ENCODE data around the gene SNX18.

SNX18 gene

DNA sequence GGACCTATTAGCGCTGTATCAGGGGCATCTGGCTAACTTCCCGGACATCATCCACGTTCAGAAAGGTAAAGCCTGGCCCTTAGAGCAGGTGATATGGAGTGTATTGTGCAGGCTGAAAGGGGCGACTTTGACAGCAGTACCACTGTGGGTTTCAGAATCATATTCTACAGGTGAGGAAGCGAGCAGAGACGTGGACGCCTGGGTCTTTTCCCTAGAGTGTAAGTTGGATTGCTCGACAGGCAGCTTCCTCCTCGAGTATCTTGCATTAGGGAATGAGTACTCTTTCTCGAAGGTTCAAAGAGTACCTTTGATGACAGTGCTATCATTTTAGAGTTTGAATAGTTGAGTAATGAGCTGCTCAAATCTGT, 1.9 kb downstream of the SNX18 start:
- TF ChIP-seq CEBPB (IDR thresholded peaks at IDR 0.05) (no peak), RAD21 (IDR thresholded peaks at IDR 0.05; ENCODE audit: low read depth) (no peak), NFIC (IDR thresholded peaks at IDR 0.05) (no peak), TCF12 (IDR thresholded peaks at IDR 0.05; ENCODE audit: low read depth) (no peak), FOXM1 (IDR thresholded peaks at IDR 0.05; ENCODE audit: borderline replicate concordance, low read depth) (no peak), EP300 (IDR thresholded peaks at IDR 0.05; ENCODE audit: borderline replicate concordance) (no peak), EGR1 (IDR thresholded peaks at IDR 0.05) (no peak), TAF1 (IDR thresholded peaks at IDR 0.05; ENCODE audit: low read depth) (no peak), CREB1 (IDR thresholded peaks at IDR 0.05; ENCODE audit: low read depth) (no peak), YY1 (IDR thresholded peaks at IDR 0.05; ENCODE audit: low read depth) (no peak), TEAD4 (IDR thresholded peaks at IDR 0.05) (no peak), ZBTB7A (IDR thresholded peaks at IDR 0.05; ENCODE audit: low read depth) (no peak)
- TF ChIP-seq, protein P1, sequence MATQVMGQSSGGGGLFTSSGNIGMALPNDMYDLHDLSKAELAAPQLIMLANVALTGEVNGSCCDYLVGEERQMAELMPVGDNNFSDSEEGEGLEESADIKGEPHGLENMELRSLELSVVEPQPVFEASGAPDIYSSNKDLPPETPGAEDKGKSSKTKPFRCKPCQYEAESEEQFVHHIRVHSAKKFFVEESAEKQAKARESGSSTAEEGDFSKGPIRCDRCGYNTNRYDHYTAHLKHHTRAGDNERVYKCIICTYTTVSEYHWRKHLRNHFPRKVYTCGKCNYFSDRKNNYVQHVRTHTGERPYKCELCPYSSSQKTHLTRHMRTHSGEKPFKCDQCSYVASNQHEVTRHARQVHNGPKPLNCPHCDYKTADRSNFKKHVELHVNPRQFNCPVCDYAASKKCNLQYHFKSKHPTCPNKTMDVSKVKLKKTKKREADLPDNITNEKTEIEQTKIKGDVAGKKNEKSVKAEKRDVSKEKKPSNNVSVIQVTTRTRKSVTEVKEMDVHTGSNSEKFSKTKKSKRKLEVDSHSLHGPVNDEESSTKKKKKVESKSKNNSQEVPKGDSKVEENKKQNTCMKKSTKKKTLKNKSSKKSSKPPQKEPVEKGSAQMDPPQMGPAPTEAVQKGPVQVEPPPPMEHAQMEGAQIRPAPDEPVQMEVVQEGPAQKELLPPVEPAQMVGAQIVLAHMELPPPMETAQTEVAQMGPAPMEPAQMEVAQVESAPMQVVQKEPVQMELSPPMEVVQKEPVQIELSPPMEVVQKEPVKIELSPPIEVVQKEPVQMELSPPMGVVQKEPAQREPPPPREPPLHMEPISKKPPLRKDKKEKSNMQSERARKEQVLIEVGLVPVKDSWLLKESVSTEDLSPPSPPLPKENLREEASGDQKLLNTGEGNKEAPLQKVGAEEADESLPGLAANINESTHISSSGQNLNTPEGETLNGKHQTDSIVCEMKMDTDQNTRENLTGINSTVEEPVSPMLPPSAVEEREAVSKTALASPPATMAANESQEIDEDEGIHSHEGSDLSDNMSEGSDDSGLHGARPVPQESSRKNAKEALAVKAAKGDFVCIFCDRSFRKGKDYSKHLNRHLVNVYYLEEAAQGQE (IDR thresholded peaks at IDR 0.05; ENCODE audit: low read depth), result no peak
- TF ChIP-seq, protein P2, sequence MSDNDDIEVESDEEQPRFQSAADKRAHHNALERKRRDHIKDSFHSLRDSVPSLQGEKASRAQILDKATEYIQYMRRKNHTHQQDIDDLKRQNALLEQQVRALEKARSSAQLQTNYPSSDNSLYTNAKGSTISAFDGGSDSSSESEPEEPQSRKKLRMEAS (IDR thresholded peaks at IDR 0.05), result no peak
- TF ChIP-seq, protein P3, sequence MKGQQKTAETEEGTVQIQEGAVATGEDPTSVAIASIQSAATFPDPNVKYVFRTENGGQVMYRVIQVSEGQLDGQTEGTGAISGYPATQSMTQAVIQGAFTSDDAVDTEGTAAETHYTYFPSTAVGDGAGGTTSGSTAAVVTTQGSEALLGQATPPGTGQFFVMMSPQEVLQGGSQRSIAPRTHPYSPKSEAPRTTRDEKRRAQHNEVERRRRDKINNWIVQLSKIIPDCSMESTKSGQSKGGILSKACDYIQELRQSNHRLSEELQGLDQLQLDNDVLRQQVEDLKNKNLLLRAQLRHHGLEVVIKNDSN (IDR thresholded peaks at IDR 0.05), result no peak

DNA sequence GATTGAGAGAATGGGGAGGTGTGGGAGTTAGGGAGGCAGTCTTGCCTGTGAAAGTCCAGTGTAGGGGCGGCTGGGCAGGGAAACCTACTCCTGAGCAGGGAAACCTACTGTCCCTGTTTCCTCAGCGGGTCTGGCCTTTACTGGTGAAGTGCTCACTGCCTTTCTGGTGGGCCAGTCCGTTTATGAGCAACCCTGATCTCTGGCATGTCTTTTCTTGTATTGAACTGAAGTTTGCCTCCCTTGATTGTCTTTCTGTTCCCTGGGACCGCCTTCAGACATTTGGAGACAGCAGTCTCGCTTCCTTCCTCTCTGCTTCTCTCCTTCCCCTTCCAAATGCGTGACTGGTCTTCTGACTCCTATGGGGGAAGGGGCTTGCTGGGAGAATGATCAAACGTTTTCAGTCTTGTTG, 2.9 kb downstream of the SNX18 start:
- TF ChIP-seq TEAD4 (IDR thresholded peaks at IDR 0.05), result no peak
- TF ChIP-seq, protein P1 (IDR thresholded peaks at IDR 0.05; ENCODE audit: low read depth), result no peak

DNA sequence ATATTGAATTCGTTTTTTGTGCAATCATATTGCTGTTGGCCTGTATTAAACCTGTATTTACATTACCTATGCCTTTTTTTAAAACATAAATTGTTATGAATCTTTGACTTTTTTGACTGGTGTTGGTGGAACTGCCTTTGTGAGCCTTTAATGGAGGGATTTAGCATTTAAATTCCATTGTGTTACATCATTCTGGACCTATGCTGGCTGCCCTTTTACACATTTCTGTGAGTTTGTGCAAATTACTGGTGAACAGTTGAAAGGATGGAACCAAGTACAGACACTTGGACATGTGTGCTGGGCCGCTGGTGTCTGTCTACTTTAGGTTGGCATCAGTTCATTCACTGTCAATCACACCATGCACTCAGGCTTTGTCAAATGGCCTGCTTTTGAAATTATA, 3.4 kb downstream of the SNX18 start:
- TF ChIP-seq ZBTB7A (IDR thresholded peaks at IDR 0.05; ENCODE audit: low read depth), result no peak
- TF ChIP-seq RAD21 (IDR thresholded peaks at IDR 0.05; ENCODE audit: low read depth), result no peak
- TF ChIP-seq, protein P3 (IDR thresholded peaks at IDR 0.05), result no peak

DNA sequence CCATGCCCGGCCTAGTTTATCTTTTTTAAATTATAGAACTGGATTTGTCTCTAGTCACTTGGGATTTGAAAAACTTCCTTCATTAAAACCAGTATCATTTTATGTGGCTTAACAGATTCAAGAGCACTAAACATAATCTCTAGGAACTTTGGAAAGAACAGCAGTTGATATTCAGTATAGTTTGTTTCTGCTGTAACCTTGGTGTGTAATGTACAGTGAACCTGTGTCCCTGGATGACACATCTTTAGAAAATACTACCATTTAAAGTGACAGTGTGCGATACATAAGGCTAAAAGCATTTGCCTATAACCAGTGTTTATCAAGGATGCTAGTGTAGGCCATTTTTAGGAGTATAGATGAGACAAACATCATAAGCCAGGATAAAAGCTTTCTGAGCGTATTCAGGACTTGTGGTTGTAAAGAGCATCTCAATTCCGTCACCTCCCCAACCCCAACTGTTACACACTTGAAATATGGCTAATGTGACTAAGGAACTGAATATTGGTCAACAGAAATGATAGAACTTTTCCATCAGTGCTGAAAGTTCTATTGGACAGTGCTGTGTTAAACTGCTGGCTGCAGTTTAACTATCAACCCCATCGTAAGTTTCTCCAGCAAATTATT, 4.4 kb downstream of the SNX18 start:
- TF ChIP-seq, protein P2 (IDR thresholded peaks at IDR 0.05), result no peak
- no peak for TF ChIP-seq TCF12 (IDR thresholded peaks at IDR 0.05; ENCODE audit: low read depth)
- no peak for TF ChIP-seq FOXM1 (IDR thresholded peaks at IDR 0.05; ENCODE audit: borderline replicate concordance, low read depth)
- no peak for TF ChIP-seq RAD21 (IDR thresholded peaks at IDR 0.05; ENCODE audit: low read depth)
- no peak for TF ChIP-seq EP300 (IDR thresholded peaks at IDR 0.05; ENCODE audit: borderline replicate concordance)
- TF ChIP-seq, protein P1 (IDR thresholded peaks at IDR 0.05; ENCODE audit: low read depth), result no peak
- TF ChIP-seq, protein P3 (IDR thresholded peaks at IDR 0.05), result no peak
- TF ChIP-seq YY1 (IDR thresholded peaks at IDR 0.05; ENCODE audit: low read depth), result no peak
- TF ChIP-seq TAF1 (IDR thresholded peaks at IDR 0.05; ENCODE audit: low read depth), result no peak
- no peak for TF ChIP-seq ZBTB7A (IDR thresholded peaks at IDR 0.05; ENCODE audit: low read depth)
- no peak for TF ChIP-seq TEAD4 (IDR thresholded peaks at IDR 0.05)
- no peak for TF ChIP-seq NFIC (IDR thresholded peaks at IDR 0.05)
- no peak for TF ChIP-seq CREB1 (IDR thresholded peaks at IDR 0.05; ENCODE audit: low read depth)
- TF ChIP-seq EGR1 (IDR thresholded peaks at IDR 0.05), result no peak
- no peak for TF ChIP-seq CEBPB (IDR thresholded peaks at IDR 0.05)

Measured in Ishikawa (cell line).